Left cardiac atrium (tissue), 4 donors: ENCODE measurements around the gene ARHGAP22. TPM values are rescaled to one million over a fixed set of nuclear protein-coding genes. Genes with fewer than 3 reads are reported as not detected.
A peak's percentile ranks its signal among the peaks of the same experiment; 100 is the strongest.

Source experiments
- ATAC-seq, 2 donors: fragments of 200-7000 bp; cut with Tn5 transposase; one replicate each; pipeline ENCODE4 v1.9.1; 2020; ENCODE audit warnings: mild to moderate bottlenecking in 2 of 2, moderate library complexity in 2 of 2
- DNase-seq: peaks from one replicate; pipeline ENCODE4 v3.0.0-alpha.2; 2020
- intact Hi-C, 2 donors: fragments of 100-400 bp; cut with DNase I; formaldehyde crosslinking; loops; one replicate each; pipeline versions ENCODE4 v1.14.1 to v1.15.1; 2022 to 2023
- total RNA-seq, 2 donors: library from RNA; stranded (reverse); fragmentation: NEBNext Ultra II Directional; extraction: Animal tissue kit (Norgen Biotek cat#: 25700); gene quantifications; one replicate each; pipeline ENCODE4 v1.2.1, GENCODE V29; 2021
- donor health status: DM: no; HTN: yes; CAD: no.
- donor health status: DM: no; HTN: yes; CAD: no; lungs with severe emphysema.
- donor health status: DM: yes; HTN: yes; CAD: no.
- donor health status: Dilated cardiomyopathy.

ARHGAP22 gene
- total RNA-seq, 2 donors from 2014 or later = 4.7 to 6.0 TPM

- DNase-seq (no peak), ATAC-seq (no peak)
- intact Hi-C loops = no loop called here
Observed at GRCh38 chr10:48547061-48547895, 57.6 kb downstream of the ARHGAP22 start.

GRCh38 chr10:48545462-48546145 is 59.3 kb downstream of the ARHGAP22 start:
- DNase-seq (no peak), ATAC-seq (no peak)
- intact Hi-C loops = no loop called here

DNA sequence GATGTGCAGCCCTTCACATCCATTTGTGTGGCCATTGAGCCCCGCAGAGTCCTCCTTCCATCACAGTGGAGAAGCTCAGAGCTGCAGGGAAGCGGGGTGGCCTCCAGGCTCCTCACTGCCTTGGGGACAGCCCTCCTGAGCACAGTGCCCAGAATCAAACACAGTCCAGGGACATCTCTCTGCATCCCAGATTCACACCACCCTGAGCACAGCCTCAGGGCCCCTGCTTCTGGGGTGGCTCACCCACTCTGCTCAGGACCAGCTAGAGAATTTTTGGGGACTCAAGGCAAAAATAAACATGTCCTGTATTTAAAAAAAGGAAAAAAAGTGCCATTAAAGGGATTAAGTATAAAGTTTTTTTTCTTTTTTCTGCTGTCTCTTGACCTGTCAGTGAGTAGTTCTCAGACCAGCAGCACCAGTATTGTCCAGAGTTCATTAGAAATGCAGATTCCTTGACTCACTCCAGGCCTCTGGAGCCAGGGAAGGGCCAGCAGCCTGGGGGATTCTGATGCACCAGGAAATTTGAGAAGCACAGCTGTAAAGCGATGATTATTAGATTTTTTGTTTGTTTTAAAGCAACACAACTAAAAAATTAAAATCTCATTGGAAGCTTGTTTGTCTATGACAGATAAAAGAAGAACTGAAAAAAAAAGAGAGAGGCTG is 61.6 kb downstream of the ARHGAP22 start:
- intact Hi-C loops = no loop called here
- DNase-seq = no peak
- no peak for ATAC-seq

GRCh38 chr10:48542471-48543181 is 62.2 kb downstream of the ARHGAP22 start:
- ATAC-seq (no peak), DNase-seq (no peak)
- intact Hi-C loops = no loop called here

DNA sequence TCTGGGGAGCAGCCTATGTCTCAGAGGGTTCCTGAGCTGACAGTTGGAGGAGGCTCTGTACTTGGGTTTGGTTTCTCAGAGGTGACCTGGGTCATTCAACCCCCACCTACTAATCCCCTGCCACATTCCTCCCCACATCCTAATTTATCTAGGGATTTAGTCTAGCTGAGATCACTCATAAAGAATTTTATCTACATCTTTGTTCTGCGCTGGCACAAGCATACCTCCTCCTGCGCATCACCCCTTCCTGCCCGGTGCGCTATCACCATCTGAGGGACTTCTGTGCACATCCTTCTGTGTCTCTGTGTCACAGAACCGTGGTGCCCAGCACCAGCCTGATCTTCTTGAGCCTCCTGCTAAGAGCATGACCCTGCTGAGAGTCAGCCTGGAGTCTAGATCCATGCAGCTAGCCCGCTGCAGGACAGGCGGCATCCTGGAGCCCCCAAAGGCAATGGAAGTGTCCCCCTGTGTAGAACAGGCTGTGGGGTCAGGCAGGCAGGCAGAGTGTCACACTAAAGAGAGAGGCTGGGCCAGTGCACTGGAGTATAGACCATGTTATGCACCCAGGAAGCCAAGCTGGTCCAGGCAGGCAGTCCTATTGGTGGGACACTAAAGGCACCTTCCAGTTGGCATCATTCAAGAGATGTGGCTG is 63.6 kb downstream of the ARHGAP22 start:
- DNase-seq = no peak
- intact Hi-C loops = no loop called here
- no peak for ATAC-seq

DNA sequence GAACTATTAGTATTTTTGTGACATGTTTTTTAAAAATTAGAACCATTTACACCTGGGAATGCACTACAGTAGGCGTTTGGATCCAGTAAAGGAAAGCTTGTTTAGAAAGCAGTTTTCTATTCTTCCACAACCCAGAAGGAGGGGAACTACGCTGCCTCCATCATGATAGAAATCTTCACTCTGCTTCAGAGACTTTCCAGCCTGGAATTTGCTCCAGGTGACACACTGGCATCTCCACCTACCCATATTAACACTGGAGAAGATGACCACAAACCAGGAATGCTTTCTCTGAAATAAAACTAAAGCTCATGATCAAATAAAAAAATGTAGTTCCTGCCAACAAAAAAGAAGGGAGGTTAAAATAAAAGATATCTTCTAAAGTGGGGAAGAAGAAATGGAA is 66.3 kb downstream of the ARHGAP22 start:
- intact Hi-C loops = no loop called here
- ATAC-seq (no peak), DNase-seq (no peak)

GRCh38 chr10:48536916-48537890 is 67.7 kb downstream of the ARHGAP22 start:
- no peak for DNase-seq
- intact Hi-C loops = no loop called here
- ATAC-seq = no peak

DNA sequence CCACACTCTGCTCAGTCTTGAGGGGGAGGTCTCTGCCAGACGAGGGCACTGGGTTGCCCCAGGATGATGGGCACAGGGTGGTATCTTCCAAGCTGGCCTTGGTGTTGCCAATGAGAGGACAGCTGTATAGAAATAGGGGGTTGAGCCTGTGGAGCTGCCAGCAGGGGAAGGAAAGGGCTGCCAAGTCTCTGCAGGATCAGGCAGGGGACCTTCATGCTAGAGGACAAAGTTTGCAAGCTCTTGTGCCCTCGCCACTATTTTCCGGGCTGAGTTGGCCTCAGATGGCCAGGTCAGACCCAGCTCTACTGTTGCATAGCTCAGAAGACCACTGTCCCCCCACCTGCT is 68.7 kb downstream of the ARHGAP22 start:
- ATAC-seq (no peak), DNase-seq (no peak)
- intact Hi-C loops = no loop called here

DNA sequence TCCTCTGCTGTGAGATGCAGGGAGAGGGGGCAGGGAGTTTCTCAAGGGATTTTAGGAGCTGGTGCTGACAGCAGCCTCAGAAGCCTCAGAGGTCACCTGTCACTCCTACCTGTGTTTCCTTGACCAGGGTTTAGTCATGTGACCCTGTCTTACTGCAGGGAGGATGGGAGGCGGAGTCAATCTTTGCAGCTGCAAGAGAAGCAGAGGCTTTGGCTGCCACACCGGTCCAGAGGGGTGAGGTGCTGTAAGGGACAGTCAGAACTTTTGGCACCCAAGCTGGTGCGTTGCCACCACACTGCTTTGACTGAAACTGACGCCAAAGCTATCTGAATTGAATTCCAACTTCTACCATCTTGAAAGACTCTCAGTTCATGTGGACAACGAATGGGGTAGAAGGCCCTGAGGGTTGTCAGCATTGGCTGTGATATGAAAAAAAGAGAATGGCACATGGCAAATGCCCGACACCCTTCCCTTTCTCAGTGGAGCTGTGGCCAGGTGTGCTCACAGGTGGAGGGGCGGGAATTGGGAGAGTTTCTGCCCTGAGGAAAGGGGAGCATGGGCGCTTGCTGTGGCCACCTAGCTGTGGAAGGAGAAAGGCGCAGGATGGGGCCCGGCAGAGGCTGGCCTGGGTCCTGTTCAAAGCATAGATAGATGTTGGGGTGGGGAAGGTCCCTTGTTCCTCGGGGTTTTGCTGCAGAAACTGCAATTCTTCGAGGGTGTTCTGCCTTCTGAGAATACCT is 69.3 kb downstream of the ARHGAP22 start:
- ATAC-seq (no peak), DNase-seq (no peak)
- intact Hi-C loops = no loop called here

DNA sequence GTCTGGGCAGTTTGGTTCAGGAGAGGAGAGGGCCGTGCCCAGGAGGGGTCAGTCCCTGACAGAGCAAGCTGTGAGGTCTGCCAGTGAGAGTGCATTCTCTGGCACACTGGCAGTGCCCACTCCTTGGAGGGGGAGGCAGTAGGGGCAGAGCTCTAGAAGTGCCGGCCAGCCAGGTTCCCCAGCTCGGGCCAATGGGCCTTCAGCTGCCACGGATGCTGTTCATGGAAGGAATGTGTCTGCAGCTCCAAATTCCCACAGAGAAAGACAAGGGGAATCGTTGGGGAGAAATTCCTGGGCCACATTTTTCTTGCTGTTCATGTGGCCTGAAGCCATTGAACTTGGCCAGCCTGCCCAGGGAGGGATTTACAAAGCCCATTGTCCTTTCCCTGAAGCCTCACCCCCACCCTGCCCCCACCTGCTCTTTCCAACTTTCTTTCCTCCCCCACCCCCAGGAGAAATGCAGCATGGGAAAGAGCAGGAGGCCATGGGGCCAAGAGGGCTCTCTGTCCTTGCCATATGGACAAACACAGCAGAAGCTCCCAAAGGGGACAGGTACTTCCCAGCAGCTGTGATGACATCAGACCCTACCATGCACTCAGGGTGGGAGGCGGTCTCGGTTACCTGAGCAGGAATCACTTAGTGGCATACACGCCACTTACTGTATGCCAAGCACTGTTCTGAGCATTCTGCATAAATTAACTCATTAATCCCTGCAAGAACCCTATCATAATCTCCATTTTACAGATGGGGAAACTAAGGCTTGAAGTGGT is 70.7 kb downstream of the ARHGAP22 start:
- intact Hi-C loops = no loop called here
- no peak for DNase-seq
- peak; percentile 26 to 63 for ATAC-seq

DNA sequence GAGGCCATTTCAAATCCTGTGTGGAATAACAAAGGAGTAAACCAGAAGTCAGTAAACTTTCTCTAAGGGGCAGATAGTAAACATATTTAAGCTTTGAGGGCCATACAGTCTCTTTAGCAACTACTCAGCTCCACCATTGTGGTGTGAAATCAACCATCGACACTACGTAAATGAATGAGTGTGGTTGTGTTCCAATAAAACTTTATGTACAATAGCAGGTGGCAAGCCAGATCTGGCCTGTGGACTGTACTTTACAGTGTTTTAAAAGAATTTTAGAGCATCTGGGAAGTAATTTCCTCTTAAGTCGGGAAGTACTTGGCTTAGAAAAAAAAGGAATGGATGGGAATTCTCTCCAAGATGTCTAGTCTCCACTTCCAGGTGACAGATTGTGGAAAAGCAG is 71.3 kb downstream of the ARHGAP22 start:
- intact Hi-C loops = no loop called here
- no peak for ATAC-seq
- DNase-seq = no peak

GRCh38 chr10:48531486-48531885 is 73.4 kb downstream of the ARHGAP22 start:
- intact Hi-C loops = no loop called here
- DNase-seq (no peak), ATAC-seq (no peak)

DNA sequence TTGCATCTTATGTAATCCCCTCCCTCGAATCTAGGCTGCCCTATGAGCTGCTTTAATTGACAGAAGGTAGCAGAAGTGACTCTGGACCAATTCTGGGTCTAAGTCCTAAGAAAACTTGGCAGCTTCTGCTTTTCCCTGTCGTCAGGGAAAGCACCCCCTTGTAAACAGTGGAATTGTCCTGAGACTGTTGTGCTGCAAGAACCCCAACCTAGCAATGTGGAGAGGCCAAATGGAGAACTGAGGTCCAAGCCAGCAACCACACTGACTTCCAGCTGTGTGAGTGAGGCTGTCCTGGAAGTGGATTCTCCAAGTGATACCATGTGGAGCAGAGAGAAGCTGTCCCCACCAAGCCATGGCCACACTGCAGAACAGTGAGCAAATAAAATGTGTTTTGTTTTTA is 75.5 kb downstream of the ARHGAP22 start:
- intact Hi-C loops = no loop called here
- ATAC-seq (no peak), DNase-seq (no peak)

DNA sequence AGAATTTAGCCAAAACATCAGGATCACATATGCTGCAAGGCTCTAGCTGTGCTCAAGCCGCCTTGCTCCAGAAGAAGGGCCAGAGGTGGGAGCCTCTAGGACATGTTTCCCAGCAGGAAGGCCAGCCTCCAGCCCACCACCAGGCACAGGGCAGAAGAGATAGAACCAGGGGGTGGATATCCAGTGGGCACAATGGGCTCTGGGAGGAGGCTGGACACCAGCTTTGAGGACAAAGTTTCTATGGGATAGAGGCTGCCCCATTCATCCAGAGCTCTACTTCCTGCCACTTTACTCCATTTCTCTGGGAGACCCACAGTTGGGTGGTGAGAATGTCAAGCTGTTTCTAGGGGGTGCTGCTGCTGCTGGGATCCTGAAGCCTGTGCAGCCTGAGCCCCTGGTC is 77.1 kb downstream of the ARHGAP22 start:
- intact Hi-C loops = no loop called here
- DNase-seq = no peak
- ATAC-seq = no peak

DNA sequence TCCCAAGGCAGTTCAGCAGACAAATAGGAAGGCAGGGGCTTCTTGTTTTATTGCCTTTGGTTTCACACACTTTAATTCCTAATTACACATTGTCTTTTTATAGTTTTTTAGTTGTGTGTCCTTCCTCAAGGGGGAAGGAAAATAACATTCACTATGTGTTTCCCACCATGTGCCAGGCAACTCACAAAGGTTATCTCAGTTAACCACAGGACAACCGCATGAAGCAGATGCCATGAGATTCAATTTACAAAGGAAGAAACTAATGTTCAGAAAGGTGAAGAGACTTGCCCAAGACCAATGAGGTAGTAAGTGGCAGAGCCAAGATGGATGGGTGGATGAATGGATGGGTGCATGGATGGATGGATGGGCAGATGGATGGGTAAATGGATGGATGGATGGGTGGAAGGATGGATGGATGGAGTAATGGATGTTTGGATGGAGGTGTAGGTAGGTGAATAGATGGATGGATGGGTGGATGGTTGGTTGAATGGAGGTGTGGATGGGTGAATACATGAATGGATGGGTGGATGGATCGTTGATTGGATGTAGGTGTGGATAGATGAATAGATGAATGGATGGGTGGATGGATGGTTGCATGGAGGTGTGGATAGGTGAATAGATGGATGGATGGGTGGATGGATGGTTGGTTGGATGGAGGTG is 77.9 kb downstream of the ARHGAP22 start:
- no peak for ATAC-seq
- intact Hi-C loops = no loop called here
- no peak for DNase-seq
